HCT116 (cell line): Measurements from ENCODE around the gene IZUMO4.

ENCODE experiments used
- CTCF ChIP-seq, 3 experiments: fragments of 200-600 bp in 1 of 3; sonication (generic) in 1 of 3; IDR thresholded peaks in 2 of 3; conservative IDR thresholded peaks in 1 of 3; 2 replicates each; pipeline ENCODE4 v1.5.1; 2012 to 2017; ENCODE audit warnings: low read depth in 2 of 3, low read length in 2 of 3, antibody characterized with exemption in 1 of 3, borderline replicate concordance in 1 of 3, control low read depth in 1 of 3, mild to moderate bottlenecking in 1 of 3, mixed read lengths in 1 of 3, mixed run types in 1 of 3, moderate library complexity in 1 of 3; ENCODE audit not compliant: insufficient read depth in 1 of 3
- POLR2A ChIP-seq: IDR thresholded peaks from 2 replicates; pipeline ENCODE4 v1.7.0; 2011; ENCODE audit warnings: borderline replicate concordance; ENCODE audit not compliant: insufficient read depth, insufficient read length; ENCODE audit errors: extremely low read depth
- SP1 ChIP-seq: IDR thresholded peaks from 2 replicates; pipeline ENCODE4 v1.6.1; 2012; ENCODE audit warnings: low read depth

GRCh38 chr19:2081873-2082810 lies 14.6 kb upstream of the IZUMO4 start:
- TF ChIP-seq CTCF (IDR thresholded peaks at IDR 0.05 in 2 of 3, conservative IDR thresholded peaks at IDR 0.05 in 1 of 3; ENCODE audit: borderline replicate concordance in 1 of 3, insufficient read depth in 1 of 3, low read depth in 2 of 3, low read length in 2 of 3) (no peak), POLR2A (no peak), SP1 (no peak)
